B cell (primary cell): Measurements from ENCODE around the gene MAP3K7. TPM values are rescaled to one million over a fixed set of nuclear protein-coding genes. Genes with fewer than 3 reads are reported as not detected.

Source experiments
- ATAC-seq: fragments of 200-7000 bp; cut with Tn5 transposase; one replicate; pipeline ENCODE4 v1.10.0; 2021; ENCODE audit warnings: low read depth, mild to moderate bottlenecking, moderate number of reproducible peaks, moderate library complexity
- CTCF ChIA-PET: fragments of 350-600 bp; sonication (Branson Sonifier 250); formaldehyde crosslinking; loops from one replicate; lab custom pipeline; 2021; ENCODE audit warnings: antibody characterized with exemption, inconsistent platforms; lab: Charles Lee
- POLR2A ChIA-PET: fragments of 350-600 bp; sonication (Branson Sonifier 250); formaldehyde crosslinking; loops from one replicate; lab custom pipeline; 2021; ENCODE audit warnings: antibody characterized with exemption; lab: Charles Lee
- DNase-seq: peaks from one replicate; pipeline ENCODE4 v3.0.0; 2013
- H2AFZ ChIP-seq: 2 replicates; pipeline ENCODE4 v1.6.1; 2012; ENCODE audit warnings: mild to moderate bottlenecking, low read depth, low read length; ENCODE audit not compliant: insufficient read depth, poor library complexity, severe bottlenecking
- H3K27ac ChIP-seq, 2 donors: 1 replicate in 1 of 2; 2 replicates in 1 of 2; pipeline ENCODE4 v1.5.1; 2012 to 2013; ENCODE audit warnings: low read length in 2 of 2, mild to moderate bottlenecking in 2 of 2, moderate library complexity in 1 of 2
- H3K27me3 ChIP-seq, 4 experiments: fragments of 200-600 bp in 1 of 4; sonication (generic) in 1 of 4; replicated peaks in 1 of 4; 1 replicate in 2 of 4; 2 replicates in 2 of 4; pipeline versions ENCODE4 v1.6.1 to v1.7.0; 2013 to 2016; ENCODE audit warnings: low read length in 3 of 4, mild to moderate bottlenecking in 2 of 4, mixed read lengths in 1 of 4, moderate library complexity in 1 of 4; ENCODE audit not compliant: insufficient read depth in 4 of 4, control insufficient read depth in 3 of 4; ENCODE audit errors: control extremely low read depth in 1 of 4
- H3K36me3 ChIP-seq, 2 experiments: replicated peaks in 1 of 2; 1 replicate in 1 of 2; 2 replicates in 1 of 2; pipeline versions ENCODE4 v1.6.1 to v1.7.1; 2013; ENCODE audit warnings: low read length in 1 of 2; ENCODE audit not compliant: insufficient read depth in 2 of 2, control insufficient read depth in 1 of 2; ENCODE audit errors: control extremely low read depth in 1 of 2, extremely low read depth in 1 of 2
- H3K4me1 ChIP-seq, 2 donors: fragments of 200-600 bp in 1 of 2; sonication (generic) in 1 of 2; 1 replicate in 1 of 2; 2 replicates in 1 of 2; pipeline versions ENCODE4 v1.5.1 to v1.6.1; 2013 to 2017; ENCODE audit warnings: low read length in 2 of 2; ENCODE audit not compliant: control insufficient read depth in 2 of 2, insufficient read depth in 2 of 2
- H3K4me2 ChIP-seq: replicated peaks from 2 replicates; pipeline ENCODE3; 2012; ENCODE audit warnings: mild to moderate bottlenecking, low read depth, low read length; ENCODE audit not compliant: poor library complexity, severe bottlenecking
- H3K4me3 ChIP-seq, 5 experiments: fragments of 200-600 bp in 1 of 5; sonication (generic) in 1 of 5; 1 replicate in 3 of 5; 2 replicates in 2 of 5; pipeline versions ENCODE4 v1.5.1 to v1.7.0; 2011 to 2016; ENCODE audit warnings: low read length in 4 of 5, mild to moderate bottlenecking in 4 of 5, low read depth in 2 of 5, control low read depth in 1 of 5, moderate library complexity in 1 of 5; ENCODE audit not compliant: insufficient read depth in 1 of 5; ENCODE audit errors: control extremely low read depth in 1 of 5, extremely low read depth in 1 of 5
- H3K79me2 ChIP-seq: fragments of 200-600 bp; sonication (generic); one replicate; pipeline ENCODE4 v1.6.0; 2016; ENCODE audit warnings: low read length; ENCODE audit not compliant: control insufficient read depth, insufficient read depth
- H3K9ac ChIP-seq: fragments of 200-600 bp; sonication (generic); 2 replicates; pipeline ENCODE4 v1.6.1; 2017; ENCODE audit warnings: mild to moderate bottlenecking, low read length, moderate library complexity
- H3K9me3 ChIP-seq, 3 donors: one replicate each; pipeline versions ENCODE4 v1.6.1 to v1.7.1; 2013; ENCODE audit warnings: low read length in 2 of 3; ENCODE audit not compliant: control insufficient read depth in 2 of 3, insufficient read depth in 1 of 3; ENCODE audit errors: control extremely low read depth in 1 of 3
- H4K20me1 ChIP-seq: 2 replicates; pipeline ENCODE4 v1.6.0; 2012; ENCODE audit warnings: mild to moderate bottlenecking, low read length; ENCODE audit not compliant: insufficient read depth, control insufficient read depth, poor library complexity, severe bottlenecking
- H3K27ac Mint-ChIP-seq: one replicate; pipeline ENCODE4 v1.8.0; 2021; ENCODE audit warnings: mixed read lengths
- H3K27me3 Mint-ChIP-seq: one replicate; pipeline ENCODE4 v1.8.0; 2021; ENCODE audit warnings: mixed read lengths
- H3K4me1 Mint-ChIP-seq: one replicate; pipeline ENCODE4 v1.8.0; 2021; ENCODE audit warnings: mixed read lengths
- H3K4me3 Mint-ChIP-seq: one replicate; pipeline ENCODE4 v1.8.0; 2021; ENCODE audit warnings: mixed read lengths
- H3K9me3 Mint-ChIP-seq: one replicate; pipeline ENCODE4 v1.8.0; 2022; ENCODE audit warnings: mixed read lengths; ENCODE audit not compliant: insufficient read depth
- EZH2 ChIP-seq: IDR thresholded peaks from 2 replicates; pipeline ENCODE4 v1.6.1; 2012; ENCODE audit warnings: borderline replicate concordance, low read depth, mild to moderate bottlenecking, moderate library complexity, low read length; ENCODE audit not compliant: insufficient read depth, poor library complexity, severe bottlenecking
- WGBS: methylation state at CpG from one replicate; pipeline ENCODE4 v1.1.5; 2013; ENCODE audit warnings: missing lambda C conversion rate; ENCODE audit not compliant: insufficient coverage; 5-methylcytosine and 5-hydroxymethylcytosine counted together
- intact Hi-C: fragments of 100-400 bp; cut with micrococcal nuclease; formaldehyde crosslinking; loops from one replicate; pipeline ENCODE4 v1.10.0; 2022
- polyA plus RNA-seq: library from polyadenylated mRNA; depleted of rRNA; stranded (reverse); fragments of >200 nt; gene quantifications from 2 replicates; pipeline ENCODE4 v1.2.3, GENCODE V29; 2012
- total RNA-seq, 2 donors: library from RNA; stranded (reverse); fragments of 120-200 nt in 1 of 2; gene quantifications; 1 replicate in 1 of 2; 2 replicates in 1 of 2; pipeline versions ENCODE4 v1.2.3 to v1.2.4, GENCODE V29; 2013 to 2022
- TF ChIP-seq, protein P1 (sequence below): fragments of 200-600 bp; IDR thresholded peaks from one replicate; pipeline ENCODE4 v1.8.0; 2022; ENCODE audit warnings: antibody characterized with exemption, mild to moderate bottlenecking

MAP3K7 gene
- total and polyA plus RNA-seq, 2 donors (not counting 1 experiment from before 2014, with no cell fraction given): 15.0 to 32.8 TPM

DNA sequence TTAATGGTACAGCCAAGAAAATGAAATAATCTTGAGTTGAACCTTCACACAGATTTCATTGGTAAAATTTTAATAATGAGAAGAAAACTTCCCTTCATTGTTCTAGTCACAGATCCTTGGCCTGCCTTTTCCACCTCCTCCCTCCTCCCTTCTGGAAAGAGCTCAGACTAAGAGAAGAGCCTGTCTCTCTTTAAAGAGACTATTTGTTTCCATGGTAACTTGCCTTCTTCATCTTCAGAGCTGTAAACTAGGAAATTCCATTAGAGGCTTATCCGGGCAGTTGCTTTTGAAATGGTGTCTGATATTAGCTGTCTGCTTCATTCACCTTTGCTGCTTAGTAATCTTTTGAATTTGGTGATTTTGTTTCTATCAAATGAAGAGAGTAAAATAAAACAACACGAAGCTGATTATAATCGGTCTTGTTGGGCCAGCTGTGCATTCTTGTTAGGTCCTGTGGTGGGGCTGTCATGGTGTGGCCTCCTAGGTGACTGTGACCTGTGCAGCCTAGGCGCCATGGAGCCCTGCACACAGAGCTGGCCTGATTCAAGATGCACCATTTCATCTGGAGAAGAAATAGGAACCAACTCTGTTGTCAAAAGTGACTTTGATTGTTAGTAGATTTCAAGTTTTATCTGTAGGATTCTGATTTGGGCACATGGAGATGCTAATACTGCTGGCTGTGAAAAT lies 96.7 kb downstream of the MAP3K7 start:
- Histone ChIP-seq H3K27ac (no peak overlapping the region), H3K4me1 (no peaks in the 10 kb centered on the region), H3K36me3 (no peaks in the 10 kb centered on the region), H4K20me1 (no peaks in the 10 kb centered on the region), H3K4me2 (no peak overlapping the region), H3K4me3 (no peak overlapping the region), H3K79me2 (no peaks in the 10 kb centered on the region), H3K9me3 (no peaks in the 10 kb centered on the region), H2AFZ (no peak overlapping the region), H3K27me3 (no peaks in the 10 kb centered on the region), H3K9ac (no peak overlapping the region)
- Mint-ChIP-seq H3K4me3 (no peak overlapping the region), H3K4me1 (peaks cover 7% of the 10 kb centered on the region), H3K27me3 (peaks cover 23% of the 10 kb centered on the region), H3K27ac (no peak overlapping the region), H3K9me3 (peaks cover 4% of the 10 kb centered on the region)
- intact Hi-C loops: no loop called here
- WGBS: 100% methylated on average over 3 of the region's 4 CpGs
- ChIA-PET POLR2A (no interaction called here), CTCF (interaction anchor here (3.7 kb wide), 1 partner anchor 11 kb away, joined by 13 read pairs; no protein-coding TSS in a partner anchor)
- no peak for DNase-seq
- no peak for ATAC-seq
- TF ChIP-seq, protein P1, sequence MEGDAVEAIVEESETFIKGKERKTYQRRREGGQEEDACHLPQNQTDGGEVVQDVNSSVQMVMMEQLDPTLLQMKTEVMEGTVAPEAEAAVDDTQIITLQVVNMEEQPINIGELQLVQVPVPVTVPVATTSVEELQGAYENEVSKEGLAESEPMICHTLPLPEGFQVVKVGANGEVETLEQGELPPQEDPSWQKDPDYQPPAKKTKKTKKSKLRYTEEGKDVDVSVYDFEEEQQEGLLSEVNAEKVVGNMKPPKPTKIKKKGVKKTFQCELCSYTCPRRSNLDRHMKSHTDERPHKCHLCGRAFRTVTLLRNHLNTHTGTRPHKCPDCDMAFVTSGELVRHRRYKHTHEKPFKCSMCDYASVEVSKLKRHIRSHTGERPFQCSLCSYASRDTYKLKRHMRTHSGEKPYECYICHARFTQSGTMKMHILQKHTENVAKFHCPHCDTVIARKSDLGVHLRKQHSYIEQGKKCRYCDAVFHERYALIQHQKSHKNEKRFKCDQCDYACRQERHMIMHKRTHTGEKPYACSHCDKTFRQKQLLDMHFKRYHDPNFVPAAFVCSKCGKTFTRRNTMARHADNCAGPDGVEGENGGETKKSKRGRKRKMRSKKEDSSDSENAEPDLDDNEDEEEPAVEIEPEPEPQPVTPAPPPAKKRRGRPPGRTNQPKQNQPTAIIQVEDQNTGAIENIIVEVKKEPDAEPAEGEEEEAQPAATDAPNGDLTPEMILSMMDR: no peak
- TF ChIP-seq EZH2: no peak

DNA sequence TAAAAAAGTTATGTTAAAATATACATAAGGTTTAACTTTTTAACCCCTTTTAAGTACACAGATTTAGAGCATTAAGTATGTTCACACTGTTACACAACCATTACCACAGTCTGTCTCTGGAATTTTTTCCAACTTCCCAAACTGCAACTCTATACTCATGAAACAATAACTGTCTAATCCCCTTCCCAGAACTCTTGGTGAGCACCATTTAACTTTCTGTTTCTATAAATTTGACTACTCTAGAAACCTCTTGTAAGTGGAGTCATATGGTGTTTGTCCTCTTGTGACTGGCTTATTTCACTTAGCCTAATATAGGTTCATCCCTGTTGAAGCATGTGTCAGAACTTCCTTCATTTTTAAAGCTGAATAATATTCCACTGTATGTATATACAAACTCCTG lies 98.1 kb downstream of the MAP3K7 start:
- ChIA-PET POLR2A (no interaction called here), CTCF (interaction anchor here (1.4 to 1.5 kb wide), 2 partner anchors 201 to 549 kb away, joined by 3 read pairs; no protein-coding TSS in a partner anchor)
- H2AFZ ChIP-seq: no peak overlapping the region
- DNase-seq: no peak
- H4K20me1 ChIP-seq: no peaks in the 10 kb centered on the region
- Mint-ChIP-seq H3K9me3 (peaks cover 4% of the 10 kb centered on the region), H3K27me3 (peaks cover 15% of the 10 kb centered on the region), H3K4me1 (peaks cover 7% of the 10 kb centered on the region), H3K27ac (no peak overlapping the region), H3K4me3 (no peak overlapping the region)
- H3K36me3 ChIP-seq: no peaks in the 10 kb centered on the region
- H3K9me3 ChIP-seq: no peaks in the 10 kb centered on the region
- H3K4me1 ChIP-seq: no peaks in the 10 kb centered on the region
- no peak overlapping the region for H3K9ac ChIP-seq
- H3K27ac ChIP-seq: no peak overlapping the region
- intact Hi-C loops: no loop called here
- H3K27me3 ChIP-seq: no peaks in the 10 kb centered on the region
- no peak for ATAC-seq
- no peak overlapping the region for H3K4me2 ChIP-seq
- TF ChIP-seq, protein P1: no peak
- no peak for TF ChIP-seq EZH2
- H3K4me3 ChIP-seq: no peak overlapping the region
- H3K79me2 ChIP-seq: no peaks in the 10 kb centered on the region
